HCT116 (cell line): Measurements from ENCODE around the gene WDR70. TPM values are rescaled to one million over a fixed set of nuclear protein-coding genes. Genes with fewer than 3 reads are reported as not detected.

Source experiments
- ATAC-seq: fragments of 200-7000 bp; cut with Tn5 transposase; 2 replicates; pipeline ENCODE4 v1.9.1; 2020; ENCODE audit warnings: mild to moderate bottlenecking, moderate library complexity
- BruUV-seq: library from RNA; stranded (reverse); fragments of 400-500 nt; replicated peaks from 2 replicates; lab custom pipeline; 2021; lab: Mats Ljungman, UMichigan
- CTCF ChIA-PET: fragments of 300-600 bp; sonication (Branson Sonifier 250); formaldehyde crosslinking; loops from one replicate; lab custom pipeline; 2021; ENCODE audit warnings: antibody characterized with exemption; lab: Charles Lee
- POLR2A ChIA-PET: fragments of 300-600, 350-600 bp; sonication (Branson Sonifier 250); formaldehyde crosslinking; loops from one replicate; lab custom pipeline; 2021; ENCODE audit warnings: antibody characterized with exemption; lab: Charles Lee
- RAD21 ChIA-PET, 2 experiments: fragments of 300-600 bp; sonication (Branson Sonifier 250); formaldehyde crosslinking; loops; one replicate each; lab custom pipeline; 2023; ENCODE audit warnings: low total read pairs in 2 of 2; ENCODE audit not compliant: uncharacterized antibody in 2 of 2, unreplicated experiment in 2 of 2, low non-redundant PET in 1 of 2; lab: Charles Lee
- DNase-seq: peaks from one replicate; pipeline ENCODE4 v3.0.0-alpha.2; 2010; ENCODE audit warnings: low read depth, low spot score
- H2AFZ ChIP-seq: fragments of 200-600 bp; shearing (Covaris generic), sonication (generic); 2 replicates; pipeline ENCODE4 v1.6.1; 2017; ENCODE audit warnings: low read depth, mixed run types, mixed read lengths, antibody characterized with exemption, low read length; ENCODE audit not compliant: poor library complexity, severe bottlenecking
- H3K27ac ChIP-seq: 2 replicates; pipeline ENCODE4 v1.5.1; 2012; ENCODE audit warnings: low read depth, low read length
- H3K27me3 ChIP-seq: fragments of 200-600 bp; sonication (generic); 2 replicates; pipeline ENCODE4 v1.6.1; 2016; ENCODE audit warnings: mixed run types, low read length, mixed read lengths; ENCODE audit not compliant: insufficient read depth
- H3K36me3 ChIP-seq, 2 experiments: fragments of 200-500 bp in 1 of 2; fragments of 200-600 bp in 1 of 2; sonication (Bioruptor generic) in 1 of 2; sonication (generic) in 1 of 2; 2 replicates each; pipeline versions ENCODE4 v1.5.1 to v1.6.1; 2014 to 2016; ENCODE audit warnings: low read length in 2 of 2, inconsistent platforms in 1 of 2, mixed read lengths in 1 of 2, mixed run types in 1 of 2; ENCODE audit not compliant: insufficient read depth in 2 of 2, control insufficient read depth in 1 of 2
- H3K4me1 ChIP-seq, 2 experiments: fragments of 200-600 bp in 1 of 2; sonication (generic) in 1 of 2; 2 replicates each; pipeline versions ENCODE4 v1.5.1 to v1.6.1; 2012 to 2017; ENCODE audit warnings: low read length in 2 of 2, inconsistent platforms in 1 of 2, mild to moderate bottlenecking in 1 of 2, mixed read lengths in 1 of 2, mixed run types in 1 of 2, moderate library complexity in 1 of 2; ENCODE audit not compliant: insufficient read depth in 2 of 2, control insufficient read depth in 1 of 2
- H3K4me2 ChIP-seq: fragments of 200-600 bp; sonication (generic); 2 replicates; pipeline ENCODE4 v1.6.1; 2017; ENCODE audit warnings: mixed run types, low read length, mixed read lengths
- H3K4me3 ChIP-seq, 2 experiments: fragments of 200-600 bp in 1 of 2; sonication (generic) in 1 of 2; replicated peaks in 1 of 2; 2 replicates each; pipeline ENCODE4 v1.5.1; 2011 to 2016; ENCODE audit warnings: low read length in 2 of 2, control low read depth in 1 of 2, low read depth in 1 of 2, mild to moderate bottlenecking in 1 of 2, mixed read lengths in 1 of 2, mixed run types in 1 of 2
- H3K79me2 ChIP-seq: fragments of 200-600 bp; sonication (generic); 2 replicates; pipeline ENCODE4 v1.6.1; 2017; ENCODE audit warnings: mild to moderate bottlenecking, mixed run types, low read length, moderate library complexity, mixed read lengths; ENCODE audit not compliant: insufficient read depth
- H3K9ac ChIP-seq: fragments of 200-600 bp; sonication (generic); 2 replicates; pipeline ENCODE4 v1.6.1; 2016; ENCODE audit warnings: low read length, mixed read lengths
- H3K9me2 ChIP-seq: fragments of 200-600 bp; sonication (generic), shearing (Covaris generic); 2 replicates; pipeline ENCODE4 v1.6.1; 2017; ENCODE audit warnings: mixed run types, mild to moderate bottlenecking, moderate library complexity; ENCODE audit not compliant: insufficient read depth
- H3K9me3 ChIP-seq, 2 experiments: fragments of 200-500 bp in 1 of 2; fragments of 200-600 bp in 1 of 2; sonication (Bioruptor generic) in 1 of 2; sonication (generic) in 1 of 2; 2 replicates each; pipeline ENCODE4 v1.6.1; 2014 to 2017; ENCODE audit warnings: low read length in 2 of 2, mixed read lengths in 2 of 2, inconsistent platforms in 1 of 2, low read depth in 1 of 2, mild to moderate bottlenecking in 1 of 2, mixed run types in 1 of 2, moderate library complexity in 1 of 2; ENCODE audit not compliant: control insufficient read depth in 1 of 2, insufficient read depth in 1 of 2
- H4K20me1 ChIP-seq: fragments of 200-600 bp; sonication (generic), shearing (Covaris generic); 2 replicates; pipeline ENCODE4 v1.6.1; 2017; ENCODE audit warnings: mixed run types, mild to moderate bottlenecking, moderate library complexity; ENCODE audit not compliant: insufficient read depth
- CBX3 ChIP-seq: IDR thresholded peaks from 2 replicates; pipeline ENCODE4 v1.6.1; 2012; ENCODE audit warnings: low read depth
- EGR1 ChIP-seq: IDR thresholded peaks from 2 replicates; pipeline ENCODE4 v1.6.1; 2012; ENCODE audit warnings: low read depth
- ELF1 ChIP-seq: IDR thresholded peaks from 2 replicates; pipeline ENCODE4 v1.6.1; 2012; ENCODE audit warnings: low read depth, borderline replicate concordance
- EZH2phosphoT487 ChIP-seq: fragments of 200-600 bp; IDR thresholded peaks from 2 replicates; pipeline ENCODE4 v1.6.1; 2018; ENCODE audit warnings: antibody characterized with exemption, borderline replicate concordance
- FOSL1 ChIP-seq: IDR thresholded peaks from 2 replicates; pipeline ENCODE4 v1.6.1; 2012; ENCODE audit warnings: low read depth
- JUND ChIP-seq: IDR thresholded peaks from 2 replicates; pipeline ENCODE4 v1.6.1; 2012
- POLR2AphosphoS5 ChIP-seq: IDR thresholded peaks from 2 replicates; pipeline ENCODE4 v1.6.1; 2011; ENCODE audit warnings: mild to moderate bottlenecking, low read depth, low read length, moderate library complexity
- RAD21 ChIP-seq: IDR thresholded peaks from 2 replicates; pipeline ENCODE4 v1.6.1; 2012; ENCODE audit warnings: low read depth, mild to moderate bottlenecking
- SP1 ChIP-seq: IDR thresholded peaks from 2 replicates; pipeline ENCODE4 v1.6.1; 2012; ENCODE audit warnings: low read depth
- SRF ChIP-seq: IDR thresholded peaks from 2 replicates; pipeline ENCODE4 v1.6.1; 2012; ENCODE audit warnings: low read depth
- TCF7L2 ChIP-seq: IDR thresholded peaks from 2 replicates; pipeline ENCODE4 v1.7.0; 2011; ENCODE audit warnings: borderline replicate concordance, inconsistent platforms; ENCODE audit not compliant: insufficient read depth, insufficient read length; ENCODE audit errors: extremely low read depth
- ZNF274 ChIP-seq: fragments of 200-500 bp; sonication (Bioruptor generic); IDR thresholded peaks from 2 replicates; pipeline ENCODE4 v1.6.1; 2014; ENCODE audit warnings: mild to moderate bottlenecking, low read depth, low read length, inconsistent platforms
- intact Hi-C: fragments of 100-400 bp; cut with micrococcal nuclease; formaldehyde crosslinking; loops from 2 replicates; pipeline ENCODE4 v1.10.0; 2022
- total RNA-seq: library from RNA; stranded (reverse); gene quantifications from one replicate; pipeline ENCODE4 v1.2.1, GENCODE V29; 2021; ENCODE audit not compliant: unreplicated experiment
- TF ChIP-seq, protein P1 (sequence below): IDR thresholded peaks from 2 replicates; pipeline ENCODE4 v1.6.1; 2012
- TF ChIP-seq, protein P2 (sequence below): IDR thresholded peaks from 2 replicates; pipeline ENCODE4 v1.6.1; 2012
- TF ChIP-seq, protein P3 (sequence below): IDR thresholded peaks from 2 replicates; pipeline ENCODE4 v1.6.1; 2011; ENCODE audit warnings: mild to moderate bottlenecking, low read length, moderate library complexity; ENCODE audit not compliant: insufficient replicate concordance; ENCODE audit errors: extremely low read depth
- TF ChIP-seq, protein P4 (sequence below), 3 experiments: fragments of 200-600 bp in 1 of 3; sonication (generic) in 1 of 3; IDR thresholded peaks in 2 of 3; conservative IDR thresholded peaks in 1 of 3; 2 replicates each; pipeline ENCODE4 v1.5.1; 2012 to 2017; ENCODE audit warnings: low read depth in 2 of 3, low read length in 2 of 3, antibody characterized with exemption in 1 of 3, borderline replicate concordance in 1 of 3, control low read depth in 1 of 3, mild to moderate bottlenecking in 1 of 3, mixed read lengths in 1 of 3, mixed run types in 1 of 3, moderate library complexity in 1 of 3; ENCODE audit not compliant: insufficient read depth in 1 of 3

Gene WDR70
- total RNA-seq, 1 experiment from 2014 or later: 31.1 TPM

DNA sequence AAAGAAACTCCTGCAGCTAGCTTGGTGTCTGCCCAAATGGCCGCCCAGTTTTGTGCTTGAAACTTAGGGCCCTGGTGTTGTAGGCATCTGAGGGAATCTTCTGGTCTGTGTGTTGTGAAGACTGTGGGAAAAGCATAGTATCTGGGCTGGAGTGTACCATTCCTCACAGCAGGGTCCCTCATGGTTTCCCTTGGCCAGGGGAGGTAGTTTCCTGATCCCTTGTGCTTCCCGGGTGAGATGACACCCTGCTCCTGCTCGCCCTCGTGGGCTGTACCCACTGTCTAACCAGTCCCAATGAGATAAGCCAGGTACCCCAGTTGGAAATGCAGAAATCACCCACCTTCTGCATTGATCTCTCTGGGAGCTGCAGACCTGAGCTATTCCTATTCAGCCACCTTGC is 277.9 kb downstream of the WDR70 start:
- BruUV-seq: no TSS peak
- Histone ChIP-seq H3K36me3 (no peaks in the 10 kb centered on the region), H2AFZ (no peak overlapping the region), H3K27ac (no peak overlapping the region), H3K4me3 (no peak overlapping the region), H3K27me3 (no peaks in the 10 kb centered on the region), H3K4me2 (no peak overlapping the region), H3K79me2 (no peaks in the 10 kb centered on the region), H3K9me2 (no peaks in the 10 kb centered on the region), H3K9ac (no peak overlapping the region), H4K20me1 (no peaks in the 10 kb centered on the region), H3K4me1 (peaks cover 0 to 12% of the 10 kb centered on the region in 2 experiments; a peak in 2 of 4 replicates), H3K9me3 (no peaks in the 10 kb centered on the region)
- TF ChIP-seq EGR1 (no peak), EZH2phosphoT487 (no peak), FOSL1 (no peak), RAD21 (no peak), ZNF274 (no peak), CBX3 (no peak)
- TF ChIP-seq, protein P1, sequence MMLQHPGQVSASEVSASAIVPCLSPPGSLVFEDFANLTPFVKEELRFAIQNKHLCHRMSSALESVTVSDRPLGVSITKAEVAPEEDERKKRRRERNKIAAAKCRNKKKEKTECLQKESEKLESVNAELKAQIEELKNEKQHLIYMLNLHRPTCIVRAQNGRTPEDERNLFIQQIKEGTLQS: no peak
- POLR2A ChIA-PET: no interaction called here
- CTCF ChIA-PET: no interaction called here
- intact Hi-C loops: no loop called here
- DNase-seq (no peak), ATAC-seq (no peak)
- RAD21 ChIA-PET: no interaction called here

DNA sequence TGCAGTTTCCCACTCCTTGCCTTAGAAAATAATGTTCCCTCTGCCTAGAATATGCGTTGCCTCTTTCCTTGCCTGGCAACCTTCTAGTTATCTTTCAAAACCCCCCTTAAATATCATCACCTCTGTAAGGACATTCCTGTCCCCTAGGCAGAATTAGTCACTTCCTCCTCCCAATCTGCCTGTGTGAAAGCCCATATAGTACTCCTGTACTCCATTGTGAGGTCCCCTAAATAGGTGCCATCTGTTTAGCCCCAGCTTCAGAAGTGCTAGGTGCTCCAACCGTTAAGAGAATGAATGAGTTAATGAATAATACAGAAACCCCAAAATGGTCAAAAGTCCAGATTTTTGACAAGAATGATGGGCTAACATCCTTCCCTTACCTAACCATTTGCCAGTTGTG is 279.3 kb downstream of the WDR70 start:
- peaks cover 0 to 12% of the 10 kb centered on the region in 2 experiments; a peak in 2 of 4 replicates for H3K4me1 ChIP-seq
- peak overlapping the region; percentile 22 for H3K4me2 ChIP-seq
- H4K20me1 ChIP-seq: no peaks in the 10 kb centered on the region
- H3K9me2 ChIP-seq: no peaks in the 10 kb centered on the region
- intact Hi-C loops: no loop called here
- no peaks in the 10 kb centered on the region for H3K36me3 ChIP-seq
- ChIA-PET POLR2A (no interaction called here), RAD21 (no interaction called here), CTCF (no interaction called here)
- H3K79me2 ChIP-seq: no peaks in the 10 kb centered on the region
- no peak overlapping the region for H3K27ac ChIP-seq
- no peak overlapping the region for H3K9ac ChIP-seq
- DNase-seq (no peak), ATAC-seq (peak; percentile 25; the same call in 1 of the 2 replicates)
- no TSS peak for BruUV-seq
- no peak overlapping the region for H2AFZ ChIP-seq
- TF ChIP-seq SRF (no peak), TCF7L2 (no peak), JUND (no peak), ELF1 (no peak), POLR2AphosphoS5 (no peak), SP1 (no peak), ZNF274 (no peak)
- TF ChIP-seq, protein P2, sequence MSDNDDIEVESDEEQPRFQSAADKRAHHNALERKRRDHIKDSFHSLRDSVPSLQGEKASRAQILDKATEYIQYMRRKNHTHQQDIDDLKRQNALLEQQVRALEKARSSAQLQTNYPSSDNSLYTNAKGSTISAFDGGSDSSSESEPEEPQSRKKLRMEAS: no peak
- TF ChIP-seq, protein P3, sequence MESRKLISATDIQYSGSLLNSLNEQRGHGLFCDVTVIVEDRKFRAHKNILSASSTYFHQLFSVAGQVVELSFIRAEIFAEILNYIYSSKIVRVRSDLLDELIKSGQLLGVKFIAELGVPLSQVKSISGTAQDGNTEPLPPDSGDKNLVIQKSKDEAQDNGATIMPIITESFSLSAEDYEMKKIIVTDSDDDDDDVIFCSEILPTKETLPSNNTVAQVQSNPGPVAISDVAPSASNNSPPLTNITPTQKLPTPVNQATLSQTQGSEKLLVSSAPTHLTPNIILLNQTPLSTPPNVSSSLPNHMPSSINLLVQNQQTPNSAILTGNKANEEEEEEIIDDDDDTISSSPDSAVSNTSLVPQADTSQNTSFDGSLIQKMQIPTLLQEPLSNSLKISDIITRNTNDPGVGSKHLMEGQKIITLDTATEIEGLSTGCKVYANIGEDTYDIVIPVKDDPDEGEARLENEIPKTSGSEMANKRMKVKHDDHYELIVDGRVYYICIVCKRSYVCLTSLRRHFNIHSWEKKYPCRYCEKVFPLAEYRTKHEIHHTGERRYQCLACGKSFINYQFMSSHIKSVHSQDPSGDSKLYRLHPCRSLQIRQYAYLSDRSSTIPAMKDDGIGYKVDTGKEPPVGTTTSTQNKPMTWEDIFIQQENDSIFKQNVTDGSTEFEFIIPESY: no peak
- TF ChIP-seq, protein P4, sequence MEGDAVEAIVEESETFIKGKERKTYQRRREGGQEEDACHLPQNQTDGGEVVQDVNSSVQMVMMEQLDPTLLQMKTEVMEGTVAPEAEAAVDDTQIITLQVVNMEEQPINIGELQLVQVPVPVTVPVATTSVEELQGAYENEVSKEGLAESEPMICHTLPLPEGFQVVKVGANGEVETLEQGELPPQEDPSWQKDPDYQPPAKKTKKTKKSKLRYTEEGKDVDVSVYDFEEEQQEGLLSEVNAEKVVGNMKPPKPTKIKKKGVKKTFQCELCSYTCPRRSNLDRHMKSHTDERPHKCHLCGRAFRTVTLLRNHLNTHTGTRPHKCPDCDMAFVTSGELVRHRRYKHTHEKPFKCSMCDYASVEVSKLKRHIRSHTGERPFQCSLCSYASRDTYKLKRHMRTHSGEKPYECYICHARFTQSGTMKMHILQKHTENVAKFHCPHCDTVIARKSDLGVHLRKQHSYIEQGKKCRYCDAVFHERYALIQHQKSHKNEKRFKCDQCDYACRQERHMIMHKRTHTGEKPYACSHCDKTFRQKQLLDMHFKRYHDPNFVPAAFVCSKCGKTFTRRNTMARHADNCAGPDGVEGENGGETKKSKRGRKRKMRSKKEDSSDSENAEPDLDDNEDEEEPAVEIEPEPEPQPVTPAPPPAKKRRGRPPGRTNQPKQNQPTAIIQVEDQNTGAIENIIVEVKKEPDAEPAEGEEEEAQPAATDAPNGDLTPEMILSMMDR (IDR thresholded peaks at IDR 0.05 in 2 of 3, conservative IDR thresholded peaks at IDR 0.05 in 1 of 3; ENCODE audit: borderline replicate concordance in 1 of 3, insufficient read depth in 1 of 3, low read depth in 2 of 3, low read length in 2 of 3): no peak
- H3K9me3 ChIP-seq: no peaks in the 10 kb centered on the region
- no peaks in the 10 kb centered on the region for H3K27me3 ChIP-seq
- H3K4me3 ChIP-seq: no peak overlapping the region
